Activated CD8-positive, alpha-beta T cell treated with anti-CD3 and anti-CD28 coated beads, Interleukin-2, amount 10 ng/mL, durations not matched to agents 7 days and 5 days (primary cell): ENCODE data around the gene BHLHA15. TPM values are rescaled to one million over a fixed set of nuclear protein-coding genes. Genes with fewer than 3 reads are reported as not detected.
A peak's percentile ranks its signal among the peaks of the same experiment; 100 is the strongest.

Source experiments
- ATAC-seq: fragments of 150-1000 bp; cut with Tn5 transposase; one replicate; pipeline ENCODE4 v1.10.0; 2021; ENCODE audit warnings: moderate library complexity
- CTCF ChIA-PET: fragments of 350-600 bp; sonication (Branson Sonifier 250); formaldehyde crosslinking; loops from one replicate; lab custom pipeline; 2021; ENCODE audit warnings: antibody characterized with exemption; lab: Charles Lee
- POLR2A ChIA-PET: fragments of 350-600 bp; sonication (Branson Sonifier 250); formaldehyde crosslinking; loops from one replicate; lab custom pipeline; 2021; ENCODE audit warnings: antibody characterized with exemption; lab: Charles Lee
- DNase-seq: peaks from one replicate; pipeline ENCODE4 v3.0.0-alpha.2; 2020
- H3K27ac Mint-ChIP-seq: one replicate; pipeline ENCODE4 v1.8.0; 2021; ENCODE audit warnings: mild to moderate bottlenecking, mixed read lengths
- H3K27me3 Mint-ChIP-seq: one replicate; pipeline ENCODE4 v1.8.0; 2021; ENCODE audit warnings: low read depth, mixed read lengths
- H3K36me3 Mint-ChIP-seq: one replicate; pipeline ENCODE4 v1.8.0; 2021; ENCODE audit warnings: low read depth, mixed read lengths
- H3K4me1 Mint-ChIP-seq: one replicate; pipeline ENCODE4 v1.8.0; 2021; ENCODE audit warnings: low read depth, mixed read lengths
- H3K4me3 Mint-ChIP-seq: one replicate; pipeline ENCODE4 v1.8.0; 2021; ENCODE audit warnings: mild to moderate bottlenecking, mixed read lengths
- H3K9me3 Mint-ChIP-seq: one replicate; pipeline ENCODE4 v1.8.0; 2022; ENCODE audit warnings: mixed read lengths; ENCODE audit not compliant: insufficient read depth
- total RNA-seq, 2 experiments: library from RNA; stranded (reverse); gene quantifications; one replicate each; pipeline ENCODE4 v1.2.3, GENCODE V29; 2021

BHLHA15 gene
- total RNA-seq, 2 experiments from 2014 or later, result not detected

DNA sequence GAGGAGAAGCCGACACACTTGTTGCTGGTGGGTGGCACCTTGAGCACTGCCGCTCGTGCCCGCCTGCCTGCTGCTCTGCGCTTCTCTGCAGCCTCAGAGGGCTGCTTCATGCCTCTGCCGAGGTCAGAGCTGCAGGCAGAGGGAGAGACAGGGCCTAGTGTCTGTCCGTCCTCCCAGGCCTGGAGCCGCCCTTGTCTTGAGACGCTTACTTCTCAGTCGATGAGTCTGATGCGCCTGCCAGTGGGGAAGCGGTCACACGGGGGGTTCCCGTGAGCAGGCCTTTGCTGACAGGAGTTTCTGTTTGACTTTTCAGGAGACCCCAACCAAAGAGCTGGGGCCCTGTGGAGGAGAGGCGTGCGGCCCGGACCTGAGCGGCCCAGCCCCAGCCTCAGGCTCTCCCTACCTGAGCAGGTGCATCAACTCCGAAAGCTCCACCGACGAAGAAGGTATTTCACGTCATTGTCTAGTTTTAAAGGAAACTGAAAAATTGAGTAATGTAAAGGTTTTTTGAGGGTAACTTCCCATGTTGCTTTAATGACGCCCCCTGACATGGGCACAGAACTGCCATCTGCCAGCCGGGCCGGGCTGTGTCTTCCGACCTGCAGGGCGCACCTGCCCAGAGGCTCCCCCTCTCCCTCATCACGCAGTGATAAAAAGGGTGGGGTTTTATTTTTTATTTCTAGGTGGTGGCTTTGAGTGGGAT is 7.8 kb upstream of the BHLHA15 start:
- Mint-ChIP-seq H3K4me3 (no peak overlapping the region), H3K27ac (no peak overlapping the region), H3K4me1 (peaks cover 47% of the 10 kb centered on the region), H3K36me3 (peaks cover 33% of the 10 kb centered on the region), H3K9me3 (no peaks in the 10 kb centered on the region), H3K27me3 (no peaks in the 10 kb centered on the region)
- CTCF ChIA-PET, result interaction anchor here (1.2 to 3.2 kb wide), 4 partner anchors 38 to 182 kb away, joined by 3 to 15 read pairs (median 6); no protein-coding TSS in a partner anchor
- ATAC-seq (no peak), DNase-seq (no peak)
- POLR2A ChIA-PET, result interaction anchor here (0.6 to 2.1 kb wide), 5 partner anchors 9 to 72 kb away, joined by 3 to 10 read pairs (median 5); partner anchors contain the start of gene TECPR1

DNA sequence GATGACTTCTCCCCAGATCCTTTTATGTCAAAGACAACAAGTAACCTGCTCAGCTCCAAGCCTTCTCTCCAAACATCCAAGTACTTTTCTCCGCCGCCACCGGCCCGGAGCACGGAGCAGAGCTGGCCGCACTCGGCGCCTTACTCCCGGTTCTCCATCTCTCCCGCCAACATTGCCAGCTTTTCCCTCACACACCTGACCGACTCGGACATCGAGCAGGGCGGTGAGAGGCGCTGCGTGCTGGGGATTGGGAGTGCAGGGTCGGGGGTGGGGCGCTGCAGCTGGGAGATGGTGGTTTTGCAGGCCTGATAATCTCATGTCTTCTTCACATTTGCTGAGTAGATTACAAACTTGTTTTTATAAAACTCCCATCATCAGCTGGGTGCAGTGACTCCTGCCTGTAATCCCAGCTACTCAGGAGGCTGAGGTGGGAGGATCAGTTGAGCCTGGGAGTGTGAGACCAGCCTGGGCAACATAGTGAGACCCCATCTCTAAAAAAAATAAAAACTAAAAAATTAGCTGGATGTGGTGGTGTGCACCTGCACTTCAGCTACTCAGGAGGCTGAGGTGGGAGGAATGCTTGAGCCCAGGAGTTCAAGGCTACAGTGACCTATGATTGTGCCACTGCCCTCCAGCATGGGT is 7.2 kb upstream of the BHLHA15 start:
- ChIA-PET CTCF (interaction anchor here (1.3 to 3.2 kb wide), 3 partner anchors 39 to 183 kb away, joined by 3 to 15 read pairs (median 4); no protein-coding TSS in a partner anchor), POLR2A (interaction anchor here (1.9 to 2.1 kb wide), 2 partner anchors 9 to 47 kb away, joined by 6 to 10 read pairs; partner anchors contain the start of gene TECPR1)
- Mint-ChIP-seq H3K27ac (no peak overlapping the region), H3K4me3 (no peak overlapping the region), H3K36me3 (peaks cover 31% of the 10 kb centered on the region), H3K4me1 (peaks cover 47% of the 10 kb centered on the region), H3K9me3 (no peaks in the 10 kb centered on the region), H3K27me3 (no peaks in the 10 kb centered on the region)
- ATAC-seq (no peak), DNase-seq (no peak)

DNA sequence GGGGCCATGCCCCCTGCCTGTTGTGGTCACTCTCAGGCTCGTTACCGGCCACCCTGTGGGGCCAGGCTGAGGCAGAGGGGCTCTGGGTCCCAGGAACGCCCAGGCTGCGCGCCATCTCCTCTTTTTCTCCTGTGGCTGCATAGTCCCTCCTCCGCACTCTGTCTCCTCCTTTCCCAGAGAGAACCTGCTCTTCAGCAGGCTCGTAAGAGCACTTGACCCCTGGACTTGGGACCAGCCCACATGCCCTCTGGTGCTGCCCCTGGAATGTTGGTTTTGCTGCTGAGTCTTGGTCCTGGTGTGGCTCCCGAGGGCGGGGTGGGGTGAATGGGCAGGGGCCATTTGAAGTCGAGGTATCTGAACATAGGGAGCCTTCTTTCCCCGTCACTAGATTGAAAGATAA is 6.6 kb upstream of the BHLHA15 start:
- no peaks in the 10 kb centered on the region for H3K27me3 Mint-ChIP-seq
- peaks cover 28% of the 10 kb centered on the region for H3K36me3 Mint-ChIP-seq
- H3K27ac Mint-ChIP-seq, result no peak overlapping the region
- DNase-seq (no peak), ATAC-seq (no peak)
- H3K4me1 Mint-ChIP-seq, result peaks cover 45% of the 10 kb centered on the region
- POLR2A ChIA-PET, result no interaction called here
- CTCF ChIA-PET, result interaction anchor here (1.3 to 1.4 kb wide), 2 partner anchors 39 to 46 kb away, joined by 3 to 4 read pairs; no protein-coding TSS in a partner anchor
- no peaks in the 10 kb centered on the region for H3K9me3 Mint-ChIP-seq
- no peak overlapping the region for H3K4me3 Mint-ChIP-seq

DNA sequence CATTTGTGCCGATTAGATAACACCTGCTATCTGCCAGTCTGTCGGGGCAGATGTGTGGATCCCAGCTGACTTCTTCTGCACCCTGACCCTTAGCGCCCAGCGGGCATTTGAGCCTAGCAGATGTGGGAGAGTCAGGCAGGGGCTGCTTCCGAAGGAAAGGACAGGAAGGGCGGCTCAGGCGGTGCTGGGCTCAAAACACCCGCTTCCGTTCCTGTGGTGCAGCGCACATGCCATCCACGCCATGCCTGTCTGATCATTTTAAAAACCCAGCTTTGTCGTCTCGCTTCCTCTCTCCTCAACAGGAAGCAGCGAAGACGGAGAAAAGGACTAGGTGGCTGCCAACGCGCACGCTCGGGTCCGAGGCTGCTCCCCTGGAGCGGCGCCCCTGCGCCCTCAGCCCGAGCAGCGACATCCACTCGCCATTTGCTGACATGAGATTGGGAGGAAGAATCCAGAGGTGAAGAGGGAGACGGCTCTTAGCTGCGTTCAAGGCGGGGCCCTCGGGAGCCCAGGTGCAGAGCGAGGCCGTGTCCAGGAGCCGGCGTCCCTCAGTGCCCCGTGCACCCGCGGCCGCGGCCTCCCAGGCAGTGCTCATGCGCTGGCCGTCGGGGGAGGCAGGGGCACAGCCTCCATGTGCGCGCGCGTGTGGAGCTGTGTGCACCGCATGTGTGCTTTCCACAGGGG is 5.9 kb upstream of the BHLHA15 start:
- DNase-seq (no peak), ATAC-seq (no peak)
- Mint-ChIP-seq H3K4me3 (no peak overlapping the region), H3K9me3 (no peaks in the 10 kb centered on the region), H3K27ac (no peak overlapping the region), H3K27me3 (no peaks in the 10 kb centered on the region), H3K4me1 (peaks cover 41% of the 10 kb centered on the region), H3K36me3 (peaks cover 26% of the 10 kb centered on the region)
- ChIA-PET CTCF (no interaction called here), POLR2A (no interaction called here)

DNA sequence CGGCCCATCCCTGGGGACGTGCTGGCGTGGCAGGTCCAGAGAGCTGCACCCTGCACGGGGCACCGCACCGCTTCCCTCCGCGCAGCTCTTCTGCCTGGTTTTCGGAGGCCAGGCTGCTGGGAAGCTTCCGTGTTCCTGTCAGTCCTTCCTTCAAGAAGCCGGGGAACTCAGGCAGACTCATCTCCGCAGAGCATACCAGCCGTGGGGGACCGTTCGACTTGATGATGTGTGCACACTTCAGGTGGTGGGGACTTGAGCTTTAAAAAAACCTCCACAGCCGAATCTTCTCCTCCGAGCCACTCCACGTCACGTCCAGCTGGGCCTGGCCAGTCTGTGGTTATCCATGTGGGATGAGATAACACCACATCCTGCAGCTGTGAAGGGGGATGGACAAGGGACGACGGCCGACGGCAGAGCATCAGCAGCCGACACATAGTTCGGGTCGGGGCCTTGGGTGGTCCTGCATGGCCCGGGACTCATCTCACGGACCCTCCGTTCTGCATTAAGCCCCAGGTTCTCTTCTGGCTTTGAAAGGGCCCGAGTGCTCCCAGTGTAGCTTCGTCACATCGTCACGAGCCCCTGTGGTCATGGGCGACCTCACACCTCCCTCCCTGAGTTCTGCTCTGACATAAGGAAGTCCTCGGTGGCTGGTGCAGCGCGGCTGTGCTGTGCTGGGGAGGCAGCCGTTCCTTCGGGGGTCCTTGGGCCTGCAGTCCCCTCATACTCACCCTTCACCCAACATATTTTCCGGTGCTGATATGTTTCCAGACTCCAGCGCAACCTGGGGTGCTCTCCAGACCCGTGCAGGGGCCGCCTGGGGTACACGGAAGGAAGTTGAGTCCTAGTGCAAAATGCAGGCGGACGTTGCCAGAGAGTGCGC is 4.5 kb upstream of the BHLHA15 start:
- ChIA-PET POLR2A (no interaction called here), CTCF (no interaction called here)
- DNase-seq (no peak), ATAC-seq (no peak)
- peaks cover under 1% of the 10 kb centered on the region for H3K27me3 Mint-ChIP-seq
- H3K36me3 Mint-ChIP-seq, result peaks cover 26% of the 10 kb centered on the region
- H3K4me3 Mint-ChIP-seq, result no peak overlapping the region
- H3K27ac Mint-ChIP-seq, result no peak overlapping the region
- peaks cover 28% of the 10 kb centered on the region for H3K4me1 Mint-ChIP-seq
- H3K9me3 Mint-ChIP-seq, result no peaks in the 10 kb centered on the region

DNA sequence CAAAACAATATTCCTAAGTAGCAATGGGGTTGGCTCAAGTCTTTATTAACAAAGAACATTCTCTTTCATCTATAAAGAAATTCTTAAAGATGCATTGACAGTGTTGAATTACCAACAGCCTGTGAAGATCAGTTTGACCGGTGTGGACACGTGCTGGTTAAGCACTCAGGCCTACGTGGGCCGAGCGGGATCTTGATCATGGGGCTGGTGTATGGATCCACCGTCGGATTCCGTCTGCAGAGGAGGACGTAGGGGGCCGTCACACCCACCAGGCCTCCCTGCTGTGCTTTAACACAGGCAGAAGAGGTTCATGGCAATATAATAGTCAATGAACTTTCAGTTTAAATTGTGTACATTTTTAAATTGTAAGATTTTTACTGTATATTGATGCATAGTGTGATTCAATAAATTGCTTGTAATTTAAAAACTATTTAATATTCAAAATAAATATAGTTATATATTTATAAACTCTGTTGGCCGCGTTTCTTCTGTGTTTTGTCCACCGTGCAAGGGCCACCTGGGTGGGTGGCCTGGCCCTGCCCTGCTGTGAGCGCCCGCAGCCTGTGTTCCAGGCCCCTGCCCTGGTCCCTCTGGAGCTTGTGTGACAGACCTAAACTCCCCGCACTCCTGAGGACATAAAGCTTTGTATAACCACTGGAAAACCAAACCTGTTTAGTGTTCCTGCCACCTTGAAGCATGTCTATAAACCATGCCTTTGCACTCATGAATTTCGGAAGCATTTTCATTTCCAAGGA is 1.9 kb upstream of the BHLHA15 start:
- CTCF ChIA-PET, result no interaction called here
- H3K4me3 Mint-ChIP-seq, result no peak overlapping the region
- POLR2A ChIA-PET, result no interaction called here

DNA sequence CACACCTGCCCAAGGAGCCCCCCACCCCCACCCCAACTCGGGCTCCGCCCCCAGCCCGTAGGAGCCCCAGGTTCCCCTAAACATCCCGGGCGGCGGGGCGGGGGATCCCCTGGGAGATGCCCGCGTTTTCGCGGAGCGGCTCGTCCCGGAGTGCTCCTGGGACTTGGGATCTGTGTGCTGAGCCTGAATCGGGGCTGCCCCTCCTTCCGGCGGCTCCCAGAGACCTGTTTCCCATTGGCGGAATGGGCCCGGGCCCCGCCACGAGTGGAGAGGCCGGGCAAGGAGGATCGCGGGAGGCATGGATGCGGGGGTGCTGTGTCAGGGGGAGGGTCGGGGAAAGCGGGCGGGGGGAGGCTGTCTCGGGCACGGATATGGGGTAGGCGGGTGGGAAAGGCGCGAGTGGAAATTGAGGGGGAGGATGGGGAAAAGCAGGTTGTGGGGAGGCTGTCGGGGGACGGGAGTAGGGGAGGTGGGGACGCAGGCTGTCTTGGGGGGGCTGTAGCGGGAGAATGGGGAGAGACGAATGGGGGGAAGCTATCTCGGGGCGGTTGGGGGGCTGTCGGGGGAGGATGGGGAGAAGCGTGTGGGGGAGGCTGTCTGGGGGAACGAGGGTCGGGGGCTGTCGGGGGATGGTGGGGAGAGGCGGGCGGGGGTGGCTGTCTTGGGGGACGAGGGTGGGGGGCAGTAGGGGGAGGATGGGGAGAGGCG is 572 bp upstream of the BHLHA15 start:
- Mint-ChIP-seq H3K27me3 (peaks cover 4% of the 10 kb centered on the region), H3K4me3 (no peak overlapping the region)

More for the DNA sequence above, 1.9 kb upstream of the BHLHA15 start:
- DNase-seq (no peak), ATAC-seq (no peak)
- Mint-ChIP-seq H3K9me3 (no peaks in the 10 kb centered on the region), H3K27ac (no peak overlapping the region), H3K36me3 (peaks cover 19% of the 10 kb centered on the region), H3K4me1 (peaks cover 8% of the 10 kb centered on the region), H3K27me3 (peaks cover 4% of the 10 kb centered on the region)

DNA sequence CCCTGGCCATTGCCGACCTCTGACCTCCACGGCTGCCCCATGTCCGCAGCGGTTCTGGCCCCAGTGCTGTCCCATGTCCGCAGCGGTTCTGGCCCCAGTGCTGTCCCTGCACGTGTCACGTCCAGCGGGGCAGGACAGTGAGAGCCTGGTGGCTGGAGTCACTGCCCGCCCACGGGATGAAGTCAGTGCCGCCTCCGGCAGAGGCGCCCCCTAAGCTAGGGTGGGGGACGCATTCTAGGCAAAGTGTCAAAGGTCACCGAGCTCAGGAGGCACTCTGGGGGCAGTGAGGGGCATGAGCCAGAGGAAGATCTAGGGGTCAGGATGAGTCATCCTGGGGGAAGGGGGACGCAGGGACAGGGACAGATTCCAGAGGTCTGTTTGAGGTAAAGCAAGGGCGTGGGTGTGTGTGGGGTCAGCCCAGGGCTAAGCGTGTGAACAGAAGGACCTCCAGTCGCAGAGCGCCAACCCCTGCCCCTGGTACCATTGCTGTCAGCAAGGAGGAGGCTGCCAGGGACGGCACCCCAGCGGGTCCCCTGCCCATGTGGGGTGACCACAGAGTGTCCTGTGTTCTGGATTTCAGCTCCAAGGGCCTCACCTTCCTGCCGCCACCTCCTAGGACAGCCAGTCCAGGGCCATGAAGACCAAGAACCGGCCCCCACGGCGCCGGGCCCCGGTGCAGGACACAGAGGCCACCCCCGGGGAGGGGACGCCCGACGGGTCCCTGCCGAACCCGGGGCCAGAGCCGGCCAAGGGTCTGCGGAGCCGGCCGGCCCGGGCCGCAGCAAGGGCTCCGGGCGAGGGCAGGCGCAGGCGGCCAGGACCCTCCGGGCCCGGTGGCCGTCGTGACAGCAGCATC is 665 bp downstream of the BHLHA15 start:
- Mint-ChIP-seq H3K27ac (no peak overlapping the region), H3K27me3 (peaks cover 4% of the 10 kb centered on the region), H3K4me3 (peak overlapping the region; percentile 38), H3K4me1 (peaks cover 5% of the 10 kb centered on the region), H3K9me3 (no peaks in the 10 kb centered on the region), H3K36me3 (peaks cover 3% of the 10 kb centered on the region)
- POLR2A ChIA-PET, result interaction anchor here (1.4 kb wide), 1 partner anchor 9 kb away, joined by 6 read pairs; no protein-coding TSS in a partner anchor
- DNase-seq (no peak), ATAC-seq (peak; percentile 26)
- CTCF ChIA-PET, result no interaction called here

More for the DNA sequence above, 572 bp upstream of the BHLHA15 start:
- POLR2A ChIA-PET, result no interaction called here
- Mint-ChIP-seq H3K27ac (no peak overlapping the region), H3K36me3 (peaks cover 10% of the 10 kb centered on the region), H3K9me3 (no peaks in the 10 kb centered on the region), H3K4me1 (peaks cover 5% of the 10 kb centered on the region)
- DNase-seq (no peak), ATAC-seq (no peak)
- CTCF ChIA-PET, result no interaction called here

DNA sequence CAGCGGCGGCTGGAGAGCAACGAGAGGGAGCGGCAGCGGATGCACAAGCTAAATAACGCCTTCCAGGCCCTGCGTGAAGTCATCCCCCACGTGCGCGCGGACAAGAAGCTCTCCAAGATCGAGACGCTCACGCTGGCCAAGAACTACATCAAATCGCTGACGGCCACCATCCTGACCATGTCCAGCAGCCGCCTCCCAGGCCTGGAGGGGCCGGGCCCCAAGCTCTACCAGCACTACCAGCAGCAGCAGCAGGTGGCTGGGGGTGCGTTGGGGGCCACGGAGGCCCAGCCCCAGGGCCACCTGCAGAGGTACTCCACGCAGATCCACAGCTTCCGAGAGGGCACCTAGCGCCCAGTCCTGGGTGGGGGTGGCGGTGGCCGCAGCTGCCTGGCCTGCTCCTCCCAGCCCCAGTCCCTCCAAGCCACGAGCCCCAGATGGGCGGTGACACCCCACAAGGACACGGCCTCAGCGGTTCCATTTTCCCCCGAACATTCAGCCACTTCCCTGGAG is 1.3 kb downstream of the BHLHA15 start:
- CTCF ChIA-PET, result no interaction called here
- POLR2A ChIA-PET, result interaction anchor here (0.5 to 1.4 kb wide), 3 partner anchors 10 to 563 kb away, joined by 4 to 6 read pairs (median 5); no protein-coding TSS in a partner anchor
- Mint-ChIP-seq H3K4me1 (peaks cover 5% of the 10 kb centered on the region), H3K4me3 (no peak overlapping the region), H3K36me3 (no peaks in the 10 kb centered on the region), H3K27me3 (peaks cover 4% of the 10 kb centered on the region), H3K9me3 (no peaks in the 10 kb centered on the region), H3K27ac (no peak overlapping the region)
- ATAC-seq, result no peak
- DNase-seq, result no peak
